ENCODE data around the gene ASCL2.

DNA sequence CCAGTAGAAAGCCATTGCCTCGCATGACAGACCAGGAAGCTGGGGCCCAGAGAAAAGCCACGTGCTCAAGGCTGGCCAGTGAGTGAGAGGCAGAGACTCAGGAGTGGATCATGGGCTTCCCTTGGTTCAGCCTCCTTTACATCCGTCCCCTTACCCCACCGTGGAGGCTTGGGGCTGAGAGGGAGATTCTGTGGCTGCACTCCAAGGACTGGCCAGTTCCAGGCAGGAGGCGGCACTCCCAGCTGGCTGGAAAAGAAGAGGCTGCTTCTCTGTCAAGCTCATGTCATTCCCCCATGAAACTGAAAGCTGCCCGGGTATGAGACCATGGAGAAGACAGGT is 6.6 kb upstream of the ASCL2 start:
- TF ChIP-seq RCOR1 (conservative IDR thresholded peaks at IDR 0.05; ENCODE audit: low read depth, low read length) = no peak
- TF ChIP-seq, protein P1, sequence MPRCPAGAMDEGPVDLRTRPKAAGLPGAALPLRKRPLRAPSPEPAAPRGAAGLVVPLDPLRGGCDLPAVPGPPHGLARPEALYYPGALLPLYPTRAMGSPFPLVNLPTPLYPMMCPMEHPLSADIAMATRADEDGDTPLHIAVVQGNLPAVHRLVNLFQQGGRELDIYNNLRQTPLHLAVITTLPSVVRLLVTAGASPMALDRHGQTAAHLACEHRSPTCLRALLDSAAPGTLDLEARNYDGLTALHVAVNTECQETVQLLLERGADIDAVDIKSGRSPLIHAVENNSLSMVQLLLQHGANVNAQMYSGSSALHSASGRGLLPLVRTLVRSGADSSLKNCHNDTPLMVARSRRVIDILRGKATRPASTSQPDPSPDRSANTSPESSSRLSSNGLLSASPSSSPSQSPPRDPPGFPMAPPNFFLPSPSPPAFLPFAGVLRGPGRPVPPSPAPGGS (IDR thresholded peaks at IDR 0.05; ENCODE audit: borderline replicate concordance, insufficient read depth, low read depth, low read length, poor library complexity, severe bottlenecking) = no peak
- no peak for TF ChIP-seq ATF7 (IDR thresholded peaks at IDR 0.05; ENCODE audit: low read depth)
- TF ChIP-seq, protein P2, sequence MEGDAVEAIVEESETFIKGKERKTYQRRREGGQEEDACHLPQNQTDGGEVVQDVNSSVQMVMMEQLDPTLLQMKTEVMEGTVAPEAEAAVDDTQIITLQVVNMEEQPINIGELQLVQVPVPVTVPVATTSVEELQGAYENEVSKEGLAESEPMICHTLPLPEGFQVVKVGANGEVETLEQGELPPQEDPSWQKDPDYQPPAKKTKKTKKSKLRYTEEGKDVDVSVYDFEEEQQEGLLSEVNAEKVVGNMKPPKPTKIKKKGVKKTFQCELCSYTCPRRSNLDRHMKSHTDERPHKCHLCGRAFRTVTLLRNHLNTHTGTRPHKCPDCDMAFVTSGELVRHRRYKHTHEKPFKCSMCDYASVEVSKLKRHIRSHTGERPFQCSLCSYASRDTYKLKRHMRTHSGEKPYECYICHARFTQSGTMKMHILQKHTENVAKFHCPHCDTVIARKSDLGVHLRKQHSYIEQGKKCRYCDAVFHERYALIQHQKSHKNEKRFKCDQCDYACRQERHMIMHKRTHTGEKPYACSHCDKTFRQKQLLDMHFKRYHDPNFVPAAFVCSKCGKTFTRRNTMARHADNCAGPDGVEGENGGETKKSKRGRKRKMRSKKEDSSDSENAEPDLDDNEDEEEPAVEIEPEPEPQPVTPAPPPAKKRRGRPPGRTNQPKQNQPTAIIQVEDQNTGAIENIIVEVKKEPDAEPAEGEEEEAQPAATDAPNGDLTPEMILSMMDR (IDR thresholded peaks at IDR 0.05 in 2 of 3, conservative IDR thresholded peaks at IDR 0.05 in 1 of 3; ENCODE audit: control insufficient read depth in 2 of 3, extremely low read depth in 1 of 3, insufficient read depth in 1 of 3, low read depth in 3 of 3, low read length in 3 of 3) = no peak
- TF ChIP-seq SMARCA5 (IDR thresholded peaks at IDR 0.05) = no peak
- TF ChIP-seq RAD21 (IDR thresholded peaks at IDR 0.05; ENCODE audit: insufficient read depth, low read depth, low read length) = no peak
- no peak for TF ChIP-seq POLR2A (IDR thresholded peaks at IDR 0.05; ENCODE audit: low read depth, low read length)
